IPS DF 6.9 (cell line): ENCODE measurements around the gene WDR54.
A peak's percentile ranks its signal among the peaks of the same experiment; 100 is the strongest.
"Not testable (repeated sequence)": the region's sequence is repeated elsewhere in the genome, so short reads cannot be mapped to it uniquely, and the experiment has no call there.

ENCODE experiments used
- DNase-seq: peaks from one replicate; pipeline ENCODE4 v3.0.0-alpha.2; 2013; ENCODE audit warnings: low read depth, low spot score
- H3K27ac ChIP-seq: one replicate; pipeline ENCODE4 v1.5.1; 2013; ENCODE audit warnings: low read length, control low read depth
- H3K27me3 ChIP-seq: 2 replicates; pipeline ENCODE4 v1.6.1; 2013; ENCODE audit warnings: mild to moderate bottlenecking, low read length; ENCODE audit not compliant: control insufficient read depth, insufficient read depth
- H3K36me3 ChIP-seq: 2 replicates; pipeline ENCODE4 v1.6.1; 2013; ENCODE audit warnings: low read length; ENCODE audit not compliant: control insufficient read depth, insufficient read depth
- H3K4me1 ChIP-seq: 2 replicates; pipeline ENCODE4 v1.6.1; 2013; ENCODE audit warnings: low read length; ENCODE audit not compliant: control insufficient read depth, insufficient read depth
- H3K4me3 ChIP-seq: 2 replicates; pipeline ENCODE4 v1.5.1; 2013; ENCODE audit warnings: mild to moderate bottlenecking, low read length
- H3K9me3 ChIP-seq: 2 replicates; pipeline ENCODE4 v1.6.1; 2013; ENCODE audit warnings: low read length, inconsistent platforms; ENCODE audit not compliant: control insufficient read depth, insufficient read depth
- WGBS: extraction: QIAGEN DNeasy Blood & Tissue Kit; methylation state at CpG from one replicate; pipeline ENCODE4 v1.1.7; 2013; ENCODE audit warnings: mixed read lengths, missing lambda C conversion rate; ENCODE audit not compliant: insufficient read length, insufficient coverage; 5-methylcytosine and 5-hydroxymethylcytosine counted together

WDR54 gene

GRCh38 chr2:74457549-74458131, 36.1 kb downstream of the WDR54 start:
- H3K36me3 ChIP-seq = peaks cover 8% of the 10 kb centered on the region
- no CpG with 5 or more reads among the region's 46 CpGs for WGBS
- H3K9me3 ChIP-seq = no peaks in the 10 kb centered on the region
- H3K27me3 ChIP-seq = no peaks in the 10 kb centered on the region
- no peak overlapping the region for H3K27ac ChIP-seq
- 0 out of 2 replicates have a peak, but pooled peaks cover 2% of the 10 kb centered on the region for H3K4me1 ChIP-seq
- H3K4me3 ChIP-seq = peak overlapping the region; percentile 73; the same call in 1 of the 2 replicates
- DNase-seq = no peak

GRCh38 chr2:74458132-74458937, 36.8 kb downstream of the WDR54 start, which contains the start of gene WBP1:
TSS of gene WBP1 (plus strand) at chr2:74458438. CDS start at chr2:74458603, 165 bp downstream.
- DNase-seq = peak; percentile 100
- Histone ChIP-seq H3K9me3 (no peaks in the 10 kb centered on the region), H3K27me3 (no peaks in the 10 kb centered on the region), H3K36me3 (peaks cover 8% of the 10 kb centered on the region), H3K27ac (no peak within 1 kb of the TSS), H3K4me3 (peak within 1 kb of the TSS; percentile 77), H3K4me1 (0 out of 2 replicates have a peak, but pooled peaks cover 2% of the 10 kb centered on the region)
- no CpG with 5 or more reads among the region's 38 CpGs for WGBS

- peak overlapping the region; percentile 77 for H3K4me3 ChIP-seq
- WGBS = no CpG with 5 or more reads among the region's 10 CpGs
- DNase-seq = no peak
- H3K36me3 ChIP-seq = peaks cover 8% of the 10 kb centered on the region
- H3K9me3 ChIP-seq = no peaks in the 10 kb centered on the region
- no peak overlapping the region for H3K27ac ChIP-seq
- H3K27me3 ChIP-seq = no peaks in the 10 kb centered on the region
- H3K4me1 ChIP-seq = 0 out of 2 replicates have a peak, but pooled peaks cover 2% of the 10 kb centered on the region
Measured at GRCh38 chr2:74458938-74459363, 37.4 kb downstream of the WDR54 start.

GRCh38 chr2:74459503-74460118, 38.1 kb downstream of the WDR54 start:
- H3K27ac ChIP-seq, H3K4me1 ChIP-seq, DNase-seq, H3K4me3 ChIP-seq, H3K9me3 ChIP-seq, H3K36me3 ChIP-seq, H3K27me3 ChIP-seq: not testable (repeated sequence)
- WGBS = 100% methylated on average over 1 of the region's 13 CpGs

- not testable (repeated sequence) for H3K4me1 ChIP-seq, H3K36me3 ChIP-seq, H3K27me3 ChIP-seq, DNase-seq, H3K9me3 ChIP-seq, H3K27ac ChIP-seq, H3K4me3 ChIP-seq
- WGBS = no CpG with 5 or more reads among the region's 10 CpGs
Measured at GRCh38 chr2:74460187-74460586, 38.7 kb downstream of the WDR54 start.

GRCh38 chr2:74461187-74462053, 39.9 kb downstream of the WDR54 start:
- DNase-seq = no peak
- no peak overlapping the region for H3K27ac ChIP-seq
- 0 out of 2 replicates have a peak, but pooled peaks cover 2% of the 10 kb centered on the region for H3K4me1 ChIP-seq
- H3K36me3 ChIP-seq = peaks cover 8% of the 10 kb centered on the region
- WGBS = no CpG with 5 or more reads among the region's 27 CpGs
- H3K9me3 ChIP-seq = no peaks in the 10 kb centered on the region
- no peak overlapping the region for H3K4me3 ChIP-seq
- no peaks in the 10 kb centered on the region for H3K27me3 ChIP-seq

GRCh38 chr2:74462054-74462785, 40.7 kb downstream of the WDR54 start:
- H3K4me3 ChIP-seq = no peak overlapping the region
- no CpG with 5 or more reads among the region's 20 CpGs for WGBS
- H3K4me1 ChIP-seq = 0 out of 2 replicates have a peak, but pooled peaks cover 2% of the 10 kb centered on the region

GRCh38 chr2:74462786-74463105, 41.2 kb downstream of the WDR54 start:
- Histone ChIP-seq H3K27ac (no peak overlapping the region), H3K4me3 (no peak overlapping the region), H3K36me3 (peaks cover 8% of the 10 kb centered on the region), H3K4me1 (0 out of 2 replicates have a peak, but pooled peaks cover 2% of the 10 kb centered on the region), H3K9me3 (no peaks in the 10 kb centered on the region), H3K27me3 (no peaks in the 10 kb centered on the region)
- no peak for DNase-seq
- no CpG with 5 or more reads among the region's 4 CpGs for WGBS

More at GRCh38 chr2:74462054-74462785, 40.7 kb downstream of the WDR54 start:
- H3K27me3 ChIP-seq = no peaks in the 10 kb centered on the region
- no peaks in the 10 kb centered on the region for H3K9me3 ChIP-seq
- DNase-seq = no peak
- H3K27ac ChIP-seq = no peak overlapping the region
- H3K36me3 ChIP-seq = peaks cover 8% of the 10 kb centered on the region

- Histone ChIP-seq H3K27ac (no peak overlapping the region), H3K36me3 (peaks cover 8% of the 10 kb centered on the region), H3K27me3 (no peaks in the 10 kb centered on the region), H3K4me1 (0 out of 2 replicates have a peak, but pooled peaks cover 2% of the 10 kb centered on the region), H3K9me3 (no peaks in the 10 kb centered on the region), H3K4me3 (peak overlapping the region; percentile 95; the same call in 1 of the 2 replicates)
- DNase-seq = no peak
- WGBS = no CpG with 5 or more reads among the region's 13 CpGs
Measured at GRCh38 chr2:74464406-74464805, 42.9 kb downstream of the WDR54 start.
